GM23338 (cell line): Measurements from ENCODE around the gene FRMD1. TPM values are rescaled to one million over a fixed set of nuclear protein-coding genes. Genes with fewer than 3 reads are reported as not detected.

Experiments
- ATAC-seq: fragments of 200-7000 bp; cut with Tn5 transposase; 3 replicates; pipeline ENCODE4 v1.9.1; 2020
- DNase-seq: peaks from one replicate; pipeline ENCODE4 v3.0.0-alpha.2; 2015; ENCODE audit warnings: low spot score
- H2AFZ ChIP-seq: fragments of 200-600 bp; sonication (generic); 2 replicates; pipeline ENCODE4 v1.8.0; 2016; ENCODE audit warnings: antibody characterized with exemption, mild to moderate bottlenecking, moderate library complexity
- H3F3A ChIP-seq: fragments of 200-600 bp; sonication (generic); replicated peaks from 2 replicates; pipeline ENCODE4 v1.8.0; 2017; ENCODE audit warnings: antibody characterized with exemption, mixed run types, low read depth
- H3K27ac ChIP-seq: fragments of 200-600 bp; sonication (generic); 2 replicates; pipeline ENCODE4 v1.6.1; 2016; ENCODE audit warnings: low read depth
- H3K27me3 ChIP-seq: fragments of 200-600 bp; sonication (generic); 2 replicates; pipeline ENCODE4 v1.8.0; 2016; ENCODE audit warnings: mild to moderate bottlenecking, mixed run types, moderate library complexity; ENCODE audit not compliant: insufficient read depth
- H3K36me3 ChIP-seq: fragments of 200-600 bp; sonication (generic); 2 replicates; pipeline ENCODE4 v1.8.0; 2016; ENCODE audit warnings: mild to moderate bottlenecking; ENCODE audit not compliant: insufficient read depth
- H3K4me1 ChIP-seq: fragments of 200-600 bp; sonication (generic); 2 replicates; pipeline ENCODE4 v1.8.0; 2016; ENCODE audit warnings: mild to moderate bottlenecking, moderate library complexity; ENCODE audit not compliant: insufficient read depth
- H3K4me2 ChIP-seq: fragments of 200-600 bp; sonication (generic); 2 replicates; pipeline ENCODE4 v1.7.1; 2017; ENCODE audit warnings: mixed run types
- H3K4me3 ChIP-seq: fragments of 200-600 bp; sonication (generic); 2 replicates; pipeline ENCODE4 v1.6.1; 2016; ENCODE audit warnings: mixed run types
- H3K79me2 ChIP-seq: fragments of 200-600 bp; sonication (generic); replicated peaks from 2 replicates; pipeline ENCODE4 v1.8.0; 2017; ENCODE audit warnings: mild to moderate bottlenecking; ENCODE audit not compliant: insufficient read depth
- H3K9me2 ChIP-seq: fragments of 200-600 bp; sonication (generic); 2 replicates; pipeline ENCODE4 v1.8.0; 2017; ENCODE audit not compliant: insufficient read depth
- H4K20me1 ChIP-seq: fragments of 200-600 bp; sonication (generic); replicated peaks from 2 replicates; pipeline ENCODE4 v1.8.0; 2017; ENCODE audit warnings: mild to moderate bottlenecking; ENCODE audit not compliant: insufficient read depth
- H3K27ac Mint-ChIP-seq: 2 replicates; pipeline ENCODE4 v1.8.0; 2020; ENCODE audit warnings: inconsistent platforms, mild to moderate bottlenecking, moderate library complexity, mixed read lengths
- H3K27me3 Mint-ChIP-seq: 3 replicates; pipeline ENCODE4 v1.8.0; 2022; ENCODE audit warnings: low read depth, mild to moderate bottlenecking, moderate library complexity, mixed read lengths, inconsistent platforms; ENCODE audit not compliant: insufficient read depth, poor library complexity
- H3K36me3 Mint-ChIP-seq: 3 replicates; pipeline ENCODE4 v1.8.0; 2021; ENCODE audit warnings: low read depth, mild to moderate bottlenecking, inconsistent platforms, moderate library complexity, mixed read lengths
- H3K4me1 Mint-ChIP-seq: 3 replicates; pipeline ENCODE4 v1.8.0; 2020; ENCODE audit warnings: mild to moderate bottlenecking, inconsistent platforms, mixed read lengths
- H3K4me3 Mint-ChIP-seq: 3 replicates; pipeline ENCODE4 v1.8.0; 2021; ENCODE audit warnings: moderate library complexity, mild to moderate bottlenecking, inconsistent platforms, mixed read lengths
- H3K9me3 Mint-ChIP-seq: 3 replicates; pipeline ENCODE4 v1.8.0; 2020; ENCODE audit warnings: moderate library complexity, mild to moderate bottlenecking, inconsistent platforms, mixed read lengths
- CREB1 ChIP-seq: fragments of 250-450 bp; sonication (Bioruptor Pico); IDR thresholded peaks from 2 replicates; pipeline ENCODE4 v1.5.0; 2020; ENCODE audit warnings: low read depth, mild to moderate bottlenecking, moderate library complexity
- CTCF ChIP-seq, 2 experiments: fragments of 200-600 bp in 1 of 2; sonication (generic) in 1 of 2; conservative IDR thresholded peaks; 2 replicates each; pipeline versions ENCODE4 v1.5.1 to v1.6.1; 2016 to 2017; ENCODE audit warnings: antibody characterized with exemption in 2 of 2, low read depth in 2 of 2, mild to moderate bottlenecking in 2 of 2, moderate library complexity in 1 of 2
- ETS1 ChIP-seq: IDR thresholded peaks from 2 replicates; pipeline ENCODE4 v1.6.1; 2016; ENCODE audit warnings: antibody characterized with exemption
- EZH2 ChIP-seq: fragments of 200-600 bp; sonication (generic); IDR thresholded peaks from one replicate; pipeline ENCODE4 v1.8.0; 2017; ENCODE audit warnings: antibody characterized with exemption, mild to moderate bottlenecking, low read depth; ENCODE audit not compliant: unreplicated experiment
- EZH2phosphoT487 ChIP-seq: fragments of 200-600 bp; sonication (generic); IDR thresholded peaks from one replicate; pipeline ENCODE4 v1.8.1; 2018; ENCODE audit warnings: antibody characterized with exemption; ENCODE audit not compliant: unreplicated experiment
- JUNB ChIP-seq: IDR thresholded peaks from one replicate; pipeline ENCODE4 v1.6.1; 2016; ENCODE audit warnings: antibody characterized with exemption; ENCODE audit not compliant: unreplicated experiment
- NANOG ChIP-seq: IDR thresholded peaks from 2 replicates; pipeline ENCODE4 v1.6.1; 2016; ENCODE audit warnings: antibody characterized with exemption, borderline replicate concordance
- POLR2AphosphoS5 ChIP-seq: IDR thresholded peaks from 2 replicates; pipeline ENCODE4 v1.6.1; 2016; ENCODE audit warnings: antibody characterized with exemption, low read depth
- REST ChIP-seq: IDR thresholded peaks from one replicate; pipeline ENCODE4 v1.6.1; 2018; ENCODE audit warnings: antibody characterized with exemption; ENCODE audit not compliant: unreplicated experiment
- STAT1 ChIP-seq: IDR thresholded peaks from one replicate; pipeline ENCODE4 v1.6.1; 2016; ENCODE audit warnings: antibody characterized with exemption; ENCODE audit not compliant: unreplicated experiment
- ZNF114 ChIP-seq: fragments of 250-450 bp; sonication (Bioruptor Pico); IDR thresholded peaks from 2 replicates; pipeline ENCODE4 v1.5.0; 2020; ENCODE audit warnings: mild to moderate bottlenecking, moderate library complexity
- ZNF331 ChIP-seq: fragments of 250-450 bp; sonication (Bioruptor Pico); IDR thresholded peaks from 2 replicates; pipeline ENCODE4 v1.5.0; 2020; ENCODE audit warnings: low read depth, mild to moderate bottlenecking, moderate library complexity
- ZNF462 ChIP-seq: fragments of 250-450 bp; sonication (Bioruptor Pico); IDR thresholded peaks from 2 replicates; pipeline ENCODE4 v1.5.0; 2020; ENCODE audit warnings: mild to moderate bottlenecking, moderate library complexity
- long read RNA-seq: library from polyadenylated mRNA; unstranded; transcript quantifications from one replicate; pipeline ENCODE4 v2.0.0, GENCODE V29; 2020; ENCODE audit not compliant: unreplicated experiment
- polyA plus RNA-seq: library from polyadenylated mRNA; unstranded; fragments of >200 nt; fragmentation: Nextera tagmentation; extraction: Ambion mirVana; gene quantifications from 2 replicates; pipeline ENCODE4 v1.2.1, GENCODE V29; 2016
- total RNA-seq: library from RNA; depleted of rRNA; stranded (reverse); fragments of >200 nt; shearing (Covaris generic); gene quantifications from 2 replicates; pipeline ENCODE4 v1.2.3, GENCODE V29; 2014; rRNA removed

Gene FRMD1
- total RNA-seq (1.0 TPM in 2 replicates), polyA plus RNA-seq (2.0 and 2.1 TPM in 2 replicates)
- long read RNA-seq: 0 reads

- Histone ChIP-seq H3F3A (0 out of 2 replicates have a peak, but pooled peaks cover 3% of the 10 kb centered on the region), H3K79me2 (no peaks in the 10 kb centered on the region), H3K4me3 (no peak within 1 kb of the TSS), H2AFZ (no peak within 1 kb of the TSS), H3K36me3 (no peaks in the 10 kb centered on the region), H4K20me1 (no peaks in the 10 kb centered on the region), H3K4me2 (no peak within 1 kb of the TSS), H3K9me2 (no peaks in the 10 kb centered on the region), H3K27ac (no peak within 1 kb of the TSS), H3K4me1 (no peaks in the 10 kb centered on the region), H3K27me3 (no peaks in the 10 kb centered on the region)
- DNase-seq: no peak
- H3K9me3 Mint-ChIP-seq: no peaks in the 10 kb centered on the region
- no peak within 1 kb of the TSS for H3K4me3 Mint-ChIP-seq
- peaks cover 19% of the 10 kb centered on the region for H3K27me3 Mint-ChIP-seq
- no peak for TF ChIP-seq EZH2
- TF ChIP-seq ETS1: no peak
- no peak for TF ChIP-seq REST
- no peak for TF ChIP-seq CTCF (conservative IDR thresholded peaks at IDR 0.05; ENCODE audit: low read depth in 2 of 2)
- TF ChIP-seq NANOG: no peak
- no peak for TF ChIP-seq ZNF114 (CRISPR knock-in tag)
- no peak for TF ChIP-seq CREB1 (CRISPR knock-in tag)
- TF ChIP-seq EZH2phosphoT487: no peak
- TF ChIP-seq POLR2AphosphoS5: no peak
- no peak for TF ChIP-seq ZNF462
- TF ChIP-seq ZNF331 (CRISPR knock-in tag): no peak
- no peak for TF ChIP-seq JUNB
- TF ChIP-seq STAT1: no peak
- no peak within 1 kb of the TSS for H3K27ac Mint-ChIP-seq
- no peak for ATAC-seq
- H3K36me3 Mint-ChIP-seq: no peaks in the 10 kb centered on the region
- peaks cover 15% of the 10 kb centered on the region for H3K4me1 Mint-ChIP-seq
Observed at GRCh38 chr6:168078943-168079405, at the start of gene FRMD1. FRMD1 (minus strand) TSS chr6:168079212; CDS start chr6:168079094, 118 bp downstream.
